Parathyroid adenoma (tissue), 2 donors: Measurements from ENCODE around the gene PIGC.

Experiments used
- H2AFZ ChIP-seq: fragments of 300-600 bp; sonication (generic); one replicate; pipeline ENCODE4 v1.7.0; 2017; ENCODE audit warnings: antibody characterized with exemption, mild to moderate bottlenecking
- H3K27ac ChIP-seq: fragments of 300-600 bp; sonication (generic); one replicate; pipeline ENCODE4 v1.7.0; 2017
- H3K27me3 ChIP-seq: fragments of 300-600 bp; sonication (generic); one replicate; pipeline ENCODE4 v1.7.0; 2017; ENCODE audit warnings: low read length; ENCODE audit not compliant: control insufficient read depth, insufficient read depth
- H3K36me3 ChIP-seq: fragments of 300-600 bp; sonication (generic); one replicate; pipeline ENCODE4 v1.7.0; 2017; ENCODE audit warnings: low read length; ENCODE audit not compliant: control insufficient read depth, insufficient read depth
- H3K4me1 ChIP-seq: fragments of 300-600 bp; sonication (generic); one replicate; pipeline ENCODE4 v1.7.0; 2017; ENCODE audit warnings: control low read depth
- H3K4me2 ChIP-seq: fragments of 300-600 bp; sonication (generic); one replicate; pipeline ENCODE4 v1.7.0; 2017; ENCODE audit warnings: low read length
- H3K4me3 ChIP-seq: fragments of 300-600 bp; sonication (generic); one replicate; pipeline ENCODE4 v1.7.0; 2017; ENCODE audit warnings: low read depth, low read length
- H3K79me2 ChIP-seq: fragments of 300-600 bp; sonication (generic); one replicate; pipeline ENCODE4 v1.7.0; 2017; ENCODE audit warnings: control low read depth
- H3K9ac ChIP-seq: fragments of 300-600 bp; sonication (generic); one replicate; pipeline ENCODE4 v1.7.0; 2017; ENCODE audit warnings: mild to moderate bottlenecking
- H3K9me3 ChIP-seq: fragments of 300-600 bp; sonication (generic); one replicate; pipeline ENCODE4 v1.7.0; 2017; ENCODE audit warnings: low read length; ENCODE audit not compliant: control insufficient read depth
- TF ChIP-seq, protein P1 (sequence below): fragments of 300-600 bp; sonication (generic); IDR thresholded peaks from one replicate; pipeline ENCODE4 v1.7.0; 2017; ENCODE audit warnings: antibody characterized with exemption, mild to moderate bottlenecking
- donor health status: primary hyperparathyroidism.

Gene PIGC

DNA sequence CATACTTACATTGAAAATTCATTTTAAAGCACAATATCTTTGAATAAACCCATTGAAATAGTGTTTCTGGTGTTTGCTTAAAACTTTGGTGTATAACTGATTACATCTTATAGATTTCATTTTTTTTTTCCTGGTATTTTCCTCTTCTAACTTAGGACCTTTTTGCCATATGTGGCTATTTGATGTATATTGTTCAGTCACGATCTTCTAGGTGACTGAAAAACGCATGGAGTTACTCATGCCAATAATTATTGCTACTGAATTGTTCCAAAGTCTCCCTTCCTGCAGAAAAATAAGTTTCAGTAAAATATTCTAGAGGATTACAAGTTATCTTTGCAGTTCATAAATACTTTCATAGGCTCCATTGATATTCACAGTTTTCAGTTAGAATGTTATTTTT, 46.2 kb downstream of the PIGC start:
- peaks cover 9% of the 10 kb centered on the region for H3K4me1 ChIP-seq
- H3K36me3 ChIP-seq: no peaks in the 10 kb centered on the region
- no peak overlapping the region for H3K9ac ChIP-seq
- H3K79me2 ChIP-seq: no peaks in the 10 kb centered on the region
- H3K9me3 ChIP-seq: no peaks in the 10 kb centered on the region
- no peak overlapping the region for H2AFZ ChIP-seq
- no peak overlapping the region for H3K27ac ChIP-seq
- H3K4me3 ChIP-seq: no peak overlapping the region
- no peak overlapping the region for H3K4me2 ChIP-seq
- TF ChIP-seq, protein P1, sequence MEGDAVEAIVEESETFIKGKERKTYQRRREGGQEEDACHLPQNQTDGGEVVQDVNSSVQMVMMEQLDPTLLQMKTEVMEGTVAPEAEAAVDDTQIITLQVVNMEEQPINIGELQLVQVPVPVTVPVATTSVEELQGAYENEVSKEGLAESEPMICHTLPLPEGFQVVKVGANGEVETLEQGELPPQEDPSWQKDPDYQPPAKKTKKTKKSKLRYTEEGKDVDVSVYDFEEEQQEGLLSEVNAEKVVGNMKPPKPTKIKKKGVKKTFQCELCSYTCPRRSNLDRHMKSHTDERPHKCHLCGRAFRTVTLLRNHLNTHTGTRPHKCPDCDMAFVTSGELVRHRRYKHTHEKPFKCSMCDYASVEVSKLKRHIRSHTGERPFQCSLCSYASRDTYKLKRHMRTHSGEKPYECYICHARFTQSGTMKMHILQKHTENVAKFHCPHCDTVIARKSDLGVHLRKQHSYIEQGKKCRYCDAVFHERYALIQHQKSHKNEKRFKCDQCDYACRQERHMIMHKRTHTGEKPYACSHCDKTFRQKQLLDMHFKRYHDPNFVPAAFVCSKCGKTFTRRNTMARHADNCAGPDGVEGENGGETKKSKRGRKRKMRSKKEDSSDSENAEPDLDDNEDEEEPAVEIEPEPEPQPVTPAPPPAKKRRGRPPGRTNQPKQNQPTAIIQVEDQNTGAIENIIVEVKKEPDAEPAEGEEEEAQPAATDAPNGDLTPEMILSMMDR: no peak
- H3K27me3 ChIP-seq: no peaks in the 10 kb centered on the region

DNA sequence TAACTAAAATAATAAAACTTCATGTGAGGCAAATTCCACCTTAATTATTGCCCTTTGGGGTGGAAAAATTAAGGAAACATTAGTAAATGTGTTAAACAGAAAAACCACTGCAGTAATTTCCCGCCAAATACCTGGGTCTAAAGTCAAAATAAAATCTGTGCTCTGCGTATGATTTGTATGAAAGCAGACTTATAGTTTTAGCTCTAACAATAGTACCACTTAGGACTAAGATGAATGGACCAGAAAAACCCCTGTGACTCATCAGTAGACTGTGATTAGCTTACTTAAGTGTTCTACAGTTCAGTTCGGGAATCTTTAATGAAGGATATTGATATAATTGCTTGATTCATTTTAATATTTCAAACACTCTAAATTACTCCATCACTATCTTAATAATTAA, 46.6 kb downstream of the PIGC start:
- Histone ChIP-seq H3K4me1 (peaks cover 9% of the 10 kb centered on the region), H3K4me3 (no peak overlapping the region)
- TF ChIP-seq, protein P1: no peak

DNA sequence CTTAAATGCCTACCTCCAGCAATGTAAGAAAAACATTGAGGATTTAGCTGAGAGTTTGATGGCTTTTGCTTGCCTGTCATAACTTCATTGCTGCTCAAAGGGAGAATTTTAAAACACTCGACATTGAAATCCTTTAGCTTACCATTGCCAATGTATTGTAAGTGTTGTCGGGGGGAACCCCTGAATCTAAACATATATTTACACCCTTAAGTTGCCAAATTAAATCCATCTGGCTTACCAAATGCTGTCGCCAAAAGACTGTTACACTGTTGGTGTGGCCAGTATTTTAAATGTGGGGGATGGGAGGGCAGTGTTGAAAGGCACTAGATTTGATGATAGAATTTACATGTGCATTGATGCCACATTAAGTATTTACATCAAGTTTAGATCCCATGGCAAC, 48.3 kb downstream of the PIGC start:
- Histone ChIP-seq H3K36me3 (no peaks in the 10 kb centered on the region), H3K9me3 (no peaks in the 10 kb centered on the region), H3K4me3 (no peak overlapping the region), H3K4me2 (no peak overlapping the region), H3K27ac (no peak overlapping the region), H3K9ac (no peak overlapping the region), H3K27me3 (no peaks in the 10 kb centered on the region), H3K4me1 (peaks cover 9% of the 10 kb centered on the region), H2AFZ (no peak overlapping the region), H3K79me2 (no peaks in the 10 kb centered on the region)
- TF ChIP-seq, protein P1: no peak

More for the DNA sequence above, 46.6 kb downstream of the PIGC start:
- H3K27me3 ChIP-seq: no peaks in the 10 kb centered on the region
- no peaks in the 10 kb centered on the region for H3K79me2 ChIP-seq
- H3K9ac ChIP-seq: no peak overlapping the region
- H3K4me2 ChIP-seq: no peak overlapping the region
- H2AFZ ChIP-seq: no peak overlapping the region
- no peaks in the 10 kb centered on the region for H3K36me3 ChIP-seq
- H3K27ac ChIP-seq: no peak overlapping the region
- H3K9me3 ChIP-seq: no peaks in the 10 kb centered on the region

DNA sequence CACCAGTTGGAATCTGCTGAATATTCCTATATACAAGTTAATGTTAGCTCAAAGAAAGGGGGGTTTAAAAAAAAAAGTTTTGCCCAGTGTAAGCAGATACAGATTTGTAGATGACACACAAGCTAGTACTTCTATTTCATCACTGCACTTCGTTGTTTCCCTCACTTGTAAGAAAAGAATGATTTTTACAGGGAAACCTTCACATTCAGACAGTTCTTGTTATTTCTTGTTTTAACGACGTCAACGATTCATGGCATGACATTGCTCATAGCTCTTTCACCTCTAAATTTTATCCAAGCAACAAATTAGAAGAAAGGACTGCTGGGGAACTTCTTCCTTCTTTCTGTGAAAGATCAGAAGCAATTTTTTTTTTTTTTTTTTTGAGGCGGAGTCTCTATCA, 49.1 kb downstream of the PIGC start:
- no peak overlapping the region for H3K4me2 ChIP-seq
- TF ChIP-seq, protein P1: no peak
- H3K36me3 ChIP-seq: no peaks in the 10 kb centered on the region
- peak overlapping the region; percentile 72 for H2AFZ ChIP-seq
- H3K27me3 ChIP-seq: no peaks in the 10 kb centered on the region
- H3K79me2 ChIP-seq: no peaks in the 10 kb centered on the region
- no peak overlapping the region for H3K9ac ChIP-seq
- peak overlapping the region; percentile 68 for H3K27ac ChIP-seq
- no peak overlapping the region for H3K4me3 ChIP-seq
- H3K4me1 ChIP-seq: peaks cover 9% of the 10 kb centered on the region
- no peaks in the 10 kb centered on the region for H3K9me3 ChIP-seq

DNA sequence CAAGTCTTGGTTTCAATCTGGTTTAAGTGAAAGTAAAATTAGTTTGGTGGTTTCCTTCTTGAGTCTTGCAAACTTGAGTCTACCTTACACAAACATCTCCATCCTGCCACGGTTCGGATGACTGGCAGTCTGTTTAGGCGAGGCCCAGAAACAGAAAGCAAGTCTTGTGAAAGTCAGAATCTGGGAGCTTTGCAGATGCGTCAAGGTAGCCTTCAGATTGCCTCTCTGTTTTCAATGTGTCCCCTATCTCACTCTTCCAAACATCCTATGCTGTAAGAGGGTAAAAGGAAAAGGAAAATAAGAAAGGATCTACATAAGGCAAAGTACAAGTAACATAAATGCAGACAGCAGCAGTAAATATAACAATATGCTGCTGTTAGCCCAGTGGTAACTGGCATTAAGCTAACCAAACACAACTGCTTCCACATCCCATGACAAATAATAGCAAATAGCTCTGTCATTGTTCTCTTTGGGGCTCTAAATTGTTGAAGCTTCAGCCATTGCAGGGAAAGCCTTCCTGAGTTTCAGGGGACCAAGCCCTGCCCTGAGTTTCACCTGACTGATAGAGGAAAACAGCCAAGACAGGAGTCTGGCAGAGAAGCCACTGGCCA, 49.6 kb downstream of the PIGC start:
- H3K79me2 ChIP-seq: no peaks in the 10 kb centered on the region
- H3K4me2 ChIP-seq: peak overlapping the region; percentile 62
- no peaks in the 10 kb centered on the region for H3K36me3 ChIP-seq
- H3K27me3 ChIP-seq: no peaks in the 10 kb centered on the region
- peak overlapping the region; percentile 72 for H2AFZ ChIP-seq
- H3K4me1 ChIP-seq: peaks cover 9% of the 10 kb centered on the region
- peak overlapping the region; percentile 23 for H3K4me3 ChIP-seq
- H3K9me3 ChIP-seq: no peaks in the 10 kb centered on the region
- TF ChIP-seq, protein P1: no peak
- H3K9ac ChIP-seq: no peak overlapping the region
- peak overlapping the region; percentile 68 for H3K27ac ChIP-seq
